ENCODE measurements around the gene ADAMTS7.

DNA sequence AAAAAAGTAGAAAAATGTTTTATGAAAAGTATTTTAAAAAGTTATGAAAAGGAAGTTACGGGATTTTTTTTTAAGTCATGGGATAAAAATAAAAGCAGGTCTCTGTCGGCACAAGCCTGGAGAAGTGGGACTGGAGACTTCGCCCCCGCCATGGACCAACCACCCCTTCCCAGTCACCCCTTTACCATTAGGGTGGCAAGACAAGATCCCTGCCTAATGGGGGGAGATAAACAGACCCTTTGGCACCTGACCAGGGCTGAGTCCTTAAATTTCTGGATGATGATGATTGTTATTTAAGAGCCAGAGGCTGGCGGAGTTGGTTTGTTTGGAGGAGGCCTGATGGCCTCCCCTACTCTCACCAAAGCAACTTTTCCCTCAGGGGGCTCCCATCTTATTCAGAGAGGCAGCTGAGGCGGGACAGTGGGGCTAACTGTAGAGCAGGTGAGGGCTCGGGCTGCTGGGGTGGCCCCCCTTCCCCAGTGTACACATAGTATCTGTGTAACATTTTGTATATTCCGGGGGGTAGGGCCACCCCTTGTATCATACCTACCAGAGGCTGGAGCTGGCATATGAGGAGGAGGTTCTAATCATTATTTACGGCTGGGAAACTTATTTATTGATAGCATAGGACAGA, 74.0 kb downstream of the ADAMTS7 start:
- TF ChIP-seq CTCF (IDR thresholded peaks at IDR 0.05 in 2 of 3, conservative IDR thresholded peaks at IDR 0.05 in 1 of 3; ENCODE audit: borderline replicate concordance in 1 of 3, insufficient read depth in 1 of 3, low read depth in 2 of 3, low read length in 2 of 3) (no peak), TCF7L2 (IDR thresholded peaks at IDR 0.05; ENCODE audit: borderline replicate concordance, extremely low read depth, insufficient read depth, insufficient read length) (no peak), EZH2 (IDR thresholded peaks at IDR 0.05) (no peak), ELF1 (IDR thresholded peaks at IDR 0.05; ENCODE audit: borderline replicate concordance, low read depth) (no peak), CEBPB (IDR thresholded peaks at IDR 0.05; ENCODE audit: low read depth) (no peak), RAD21 (IDR thresholded peaks at IDR 0.05; ENCODE audit: low read depth) (no peak), POLR2A (IDR thresholded peaks at IDR 0.05; ENCODE audit: borderline replicate concordance, extremely low read depth, insufficient read depth, insufficient read length) (no peak), MAX (IDR thresholded peaks at IDR 0.05) (no peak), ATF3 (IDR thresholded peaks at IDR 0.05) (no peak), POLR2AphosphoS5 (IDR thresholded peaks at IDR 0.05; ENCODE audit: low read depth, low read length) (no peak), YY1 (IDR thresholded peaks at IDR 0.05; ENCODE audit: extremely low read depth, insufficient replicate concordance, low read depth, low read length) (no peak), FOSL1 (IDR thresholded peaks at IDR 0.05; ENCODE audit: low read depth) (no peak), EZH2phosphoT487 (IDR thresholded peaks at IDR 0.05; ENCODE audit: borderline replicate concordance) (no peak)

Measured in HCT116 (cell line).